Raji (cell line): ENCODE measurements around the gene CDCA7L.
A peak's percentile ranks its signal among the peaks of the same experiment; 100 is the strongest.

Source experiments
- POLR2A ChIP-seq: IDR thresholded peaks from 2 replicates; pipeline ENCODE4 v1.6.1; 2011; ENCODE audit warnings: low read depth, low read length, control low read depth; ENCODE audit not compliant: insufficient read depth

Gene CDCA7L

GRCh38 chr7:21948887-21949540, 3.3 kb upstream of the CDCA7L start:
- no peak for TF ChIP-seq POLR2A

GRCh38 chr7:21948364-21948763, 2.7 kb upstream of the CDCA7L start:
- TF ChIP-seq POLR2A, result no peak

DNA sequence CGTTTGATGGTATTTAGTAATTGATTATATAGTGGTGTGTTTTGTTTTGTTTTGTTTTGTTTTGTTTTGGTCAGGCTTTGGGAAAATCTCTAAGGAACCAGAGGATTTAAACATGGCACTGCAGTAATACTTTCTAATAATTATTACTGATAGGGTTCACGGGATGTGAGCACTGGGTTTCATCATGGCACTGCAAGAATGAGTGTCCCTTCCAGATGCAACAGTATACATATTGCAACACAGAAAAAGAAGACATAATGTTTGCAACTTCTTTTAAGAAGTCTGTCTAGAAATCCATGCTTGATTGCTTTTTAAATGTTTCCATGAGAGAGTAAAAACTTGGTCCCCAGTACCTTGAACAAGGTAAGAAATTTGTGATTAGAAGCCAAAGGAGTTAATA, 2.2 kb upstream of the CDCA7L start:
- TF ChIP-seq POLR2A, result no peak

DNA sequence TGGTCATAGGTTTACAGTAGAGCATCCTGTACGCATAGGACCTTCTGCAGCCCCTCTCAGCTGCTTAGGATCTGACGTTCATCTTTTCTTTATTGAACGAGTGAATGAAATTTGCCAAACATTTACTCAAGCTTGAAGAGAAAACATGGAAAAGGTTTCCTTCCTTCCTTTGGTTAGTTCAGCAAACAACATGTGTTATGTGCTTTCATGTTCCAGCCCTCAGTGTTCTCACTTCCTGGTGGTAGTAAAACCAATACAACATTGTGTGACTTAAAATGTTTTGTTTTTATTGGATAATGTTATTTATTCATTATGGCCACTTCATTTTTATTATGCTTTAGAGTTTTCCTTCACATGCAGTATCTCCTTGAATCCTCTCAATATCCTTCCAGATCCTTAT, 1.4 kb upstream of the CDCA7L start:
- no peak for TF ChIP-seq POLR2A

- TF ChIP-seq POLR2A, result no peak
Measured at GRCh38 chr7:21946222-21946709, 567 bp upstream of the CDCA7L start.

- no peak for TF ChIP-seq POLR2A
Measured at GRCh38 chr7:21944616-21945453, 864 bp downstream of the CDCA7L start.

GRCh38 chr7:21943436-21943835, 2.3 kb downstream of the CDCA7L start:
- TF ChIP-seq POLR2A, result no peak

DNA sequence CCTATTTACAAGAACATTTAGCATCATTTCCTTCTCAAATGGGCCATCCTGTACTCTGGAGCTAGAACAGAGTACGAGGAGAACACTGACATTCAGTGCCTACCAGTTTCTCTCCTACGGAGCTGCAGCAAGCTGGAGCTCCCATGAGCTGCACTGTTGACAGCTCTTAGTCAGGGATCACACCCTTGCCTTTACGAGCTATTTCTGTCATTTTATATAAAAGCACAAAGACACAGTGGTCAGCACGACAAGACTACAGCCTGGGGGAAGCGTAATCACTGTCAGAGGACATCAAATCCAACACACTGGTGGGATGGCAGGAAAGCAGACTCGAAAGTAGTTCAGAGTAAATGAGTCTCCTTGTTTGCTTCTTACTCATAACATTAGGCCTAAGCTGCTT, 2.7 kb downstream of the CDCA7L start:
- TF ChIP-seq POLR2A, result no peak

DNA sequence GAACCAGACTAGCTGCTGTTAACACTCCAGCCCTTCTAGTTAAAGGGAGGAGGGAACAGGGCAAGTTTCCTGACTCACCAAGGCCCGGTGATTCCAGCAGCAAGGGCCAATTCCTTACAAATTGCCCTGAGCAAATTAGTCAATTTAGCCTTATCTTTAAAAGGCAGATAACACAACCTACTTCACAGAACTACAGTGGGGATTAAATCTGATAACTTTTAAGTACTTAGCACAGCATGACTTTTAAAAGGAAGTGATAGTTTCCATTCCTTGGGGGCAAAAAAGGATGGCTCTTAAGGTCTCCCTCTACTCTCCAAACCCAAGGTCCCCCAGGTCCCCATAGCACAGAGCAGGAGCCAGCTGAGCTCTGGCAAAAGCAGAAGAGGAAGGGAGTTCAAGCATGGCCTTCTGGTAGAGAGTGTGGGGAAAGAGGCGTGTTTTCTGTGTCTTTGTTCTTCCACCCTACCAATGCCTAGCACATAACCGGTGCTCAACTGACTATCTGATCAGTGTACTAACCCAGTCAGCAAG, 4.0 kb downstream of the CDCA7L start:
- TF ChIP-seq POLR2A, result 0 out of 2 replicates have a peak, but pooled peaks have one; percentile 19

GRCh38 chr7:21939858-21940372, 5.8 kb downstream of the CDCA7L start:
- no peak for TF ChIP-seq POLR2A

- no peak for TF ChIP-seq POLR2A
Measured at GRCh38 chr7:21939136-21939857, 6.4 kb downstream of the CDCA7L start.

- no peak for TF ChIP-seq POLR2A
Measured at GRCh38 chr7:21938463-21938862, 7.2 kb downstream of the CDCA7L start.

GRCh38 chr7:21934808-21935207, 10.9 kb downstream of the CDCA7L start:
- no peak for TF ChIP-seq POLR2A

- TF ChIP-seq POLR2A, result no peak
Measured at GRCh38 chr7:21927693-21928092, 18.0 kb downstream of the CDCA7L start.

GRCh38 chr7:21926448-21926847, 19.3 kb downstream of the CDCA7L start:
- TF ChIP-seq POLR2A, result no peak
